SKM-1 (cell line): ENCODE measurements around the gene RO60.
A peak's percentile ranks its signal among the peaks of the same experiment; 100 is the strongest.
"Not testable (repeated sequence)": the region's sequence is repeated elsewhere in the genome, so short reads cannot be mapped to it uniquely, and the experiment has no call there.

Source experiments
- DNase-seq: peaks from one replicate; lab custom pipeline; 2025; ENCODE audit not compliant: unreplicated experiment; lab: John Stamatoyannopoulos, UW

Gene RO60

DNA sequence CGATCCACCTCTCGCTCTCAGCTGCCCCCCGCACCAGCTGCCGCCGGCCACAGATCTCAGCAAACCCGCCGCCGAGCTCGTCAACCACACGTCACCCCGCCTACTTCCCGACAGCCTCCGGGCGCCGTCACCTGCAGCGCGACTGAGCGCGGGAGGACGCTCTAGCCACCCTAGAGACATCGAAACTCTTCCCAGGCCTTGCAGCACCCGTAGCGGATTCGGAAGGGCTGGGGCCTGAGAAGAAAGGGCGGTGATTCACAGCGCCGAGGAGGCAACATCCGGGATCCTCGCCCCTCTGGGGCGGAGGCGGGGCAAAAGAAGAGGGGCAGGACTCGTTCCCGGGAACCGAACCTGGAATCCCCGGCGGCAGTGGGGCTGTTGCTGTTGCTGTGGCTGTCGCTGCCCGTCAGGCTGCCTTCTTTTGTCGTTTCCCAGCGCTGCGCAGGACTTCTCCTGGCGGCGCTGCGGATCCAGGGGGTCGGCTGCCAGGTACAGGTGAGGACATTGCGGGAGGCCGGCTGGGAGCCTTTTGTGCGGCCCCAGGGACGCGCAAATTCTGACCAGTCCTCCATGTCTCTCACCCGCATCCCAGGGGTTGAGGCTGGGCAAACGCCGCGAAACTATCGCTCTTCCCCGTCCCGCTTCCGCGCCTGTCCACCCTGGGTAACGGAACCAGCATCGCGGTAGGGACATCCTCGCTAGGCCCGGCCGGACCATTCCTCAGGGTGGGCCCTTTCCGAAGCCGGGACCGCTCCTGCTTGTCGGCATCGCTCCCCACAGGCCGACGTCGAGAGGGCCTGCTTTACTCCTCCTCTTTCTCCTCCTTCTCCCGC, at the start of gene RO60, which contains the start of gene UCHL5:
TSS of gene RO60 (plus strand) at position 331 of the 833 bp plus-strand sequence. CDS start 9,443 bp downstream, outside the sequence.
TSS of gene UCHL5 (minus strand) at position 79 of the 833 bp plus-strand sequence. CDS start 100 bp downstream, outside the sequence.
- peak; percentile 100 for DNase-seq

DNA sequence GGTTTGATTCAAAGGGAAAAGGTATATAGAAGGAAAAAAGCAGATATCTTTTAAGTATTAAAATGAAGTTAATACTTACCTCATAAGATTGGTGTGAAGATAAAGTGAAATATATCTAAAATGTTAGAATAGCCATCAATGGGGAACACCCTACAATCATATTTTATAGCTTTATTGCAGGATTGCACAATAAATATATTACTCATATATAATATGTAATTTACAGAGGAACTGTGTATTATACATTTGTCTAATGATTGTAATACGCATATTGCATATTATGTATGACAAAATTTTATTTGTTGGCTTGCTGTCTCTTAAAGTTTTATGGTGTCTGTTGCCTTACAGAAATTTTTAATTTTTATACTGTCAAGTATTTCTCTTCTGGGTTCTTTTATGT, 48.0 kb upstream of the RO60 start:
- no peak for DNase-seq

DNA sequence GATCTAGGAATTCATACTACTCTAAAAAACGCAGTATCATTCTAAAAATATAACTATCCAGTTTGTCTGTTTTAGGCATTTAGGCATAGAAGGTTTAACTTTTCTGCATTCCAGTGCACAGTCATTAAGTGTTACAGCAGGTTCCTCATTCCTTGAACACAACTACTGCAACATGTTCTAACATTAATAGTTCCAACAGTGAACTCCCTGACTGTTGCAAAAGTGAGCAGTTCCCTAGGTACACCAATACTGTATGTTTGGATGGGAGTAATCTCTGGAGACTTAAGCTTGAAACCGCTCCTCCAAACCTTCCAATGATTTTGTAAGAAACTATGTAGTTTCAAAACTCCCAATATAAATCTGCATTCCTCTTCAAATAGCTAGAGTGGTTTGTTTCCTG, 46.4 kb upstream of the RO60 start:
- no peak for DNase-seq

DNA sequence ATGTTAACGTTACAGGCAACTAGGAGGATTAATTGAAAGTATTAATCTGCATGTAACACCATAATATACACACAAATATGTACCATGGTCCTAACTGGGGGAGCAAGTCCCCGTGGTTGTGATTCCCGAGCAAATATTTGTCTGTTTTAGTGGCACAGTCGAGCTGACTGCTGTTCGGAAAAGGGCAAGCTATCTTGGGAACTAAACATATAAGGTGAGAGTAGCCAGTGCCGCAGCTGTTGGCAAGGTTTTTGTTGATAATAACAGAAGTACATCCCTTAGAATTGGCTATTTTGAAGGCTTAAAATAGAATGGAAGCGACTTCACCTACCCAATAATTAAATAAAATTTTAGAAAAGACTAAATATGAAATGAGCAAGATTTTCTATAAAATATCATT, 45.7 kb upstream of the RO60 start:
- DNase-seq, result no peak

DNA sequence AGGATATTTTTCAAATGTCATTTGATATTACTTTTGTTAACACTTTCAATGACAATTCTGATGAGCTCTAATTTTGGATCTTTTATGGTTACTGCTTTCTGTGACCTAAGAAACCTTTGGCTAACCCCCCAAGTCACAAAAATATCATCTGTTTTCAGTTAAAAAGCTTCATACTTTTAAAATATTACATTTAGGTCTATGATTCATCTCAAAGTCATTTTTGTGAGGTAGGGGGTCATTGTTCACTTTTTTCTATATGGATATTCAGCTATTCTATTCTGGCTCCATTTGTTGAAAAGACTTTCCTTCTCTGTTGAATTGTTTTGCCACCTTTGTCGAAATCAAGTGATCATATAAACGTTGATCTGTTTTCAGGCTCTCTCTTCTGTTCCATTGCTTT, 45.0 kb upstream of the RO60 start:
- DNase-seq, result no peak

DNA sequence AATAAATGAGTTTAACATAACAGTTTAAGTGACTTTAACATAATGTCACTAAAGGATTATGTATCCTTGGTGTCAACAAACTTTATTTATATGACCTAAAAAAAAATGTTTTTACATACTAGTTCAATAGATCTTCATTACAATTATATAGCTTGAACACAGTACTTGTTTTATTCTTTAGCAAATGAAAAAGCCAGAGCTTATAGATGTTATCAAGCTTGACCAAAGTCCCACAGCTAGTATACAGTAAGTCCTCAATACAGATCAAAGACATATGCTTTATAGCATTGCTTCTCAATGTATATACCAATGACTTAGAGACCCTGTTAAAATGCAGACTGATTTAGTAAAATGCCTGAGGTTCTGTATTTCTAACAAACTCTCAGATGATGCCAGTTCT, 42.6 kb upstream of the RO60 start:
- DNase-seq, result no peak

DNA sequence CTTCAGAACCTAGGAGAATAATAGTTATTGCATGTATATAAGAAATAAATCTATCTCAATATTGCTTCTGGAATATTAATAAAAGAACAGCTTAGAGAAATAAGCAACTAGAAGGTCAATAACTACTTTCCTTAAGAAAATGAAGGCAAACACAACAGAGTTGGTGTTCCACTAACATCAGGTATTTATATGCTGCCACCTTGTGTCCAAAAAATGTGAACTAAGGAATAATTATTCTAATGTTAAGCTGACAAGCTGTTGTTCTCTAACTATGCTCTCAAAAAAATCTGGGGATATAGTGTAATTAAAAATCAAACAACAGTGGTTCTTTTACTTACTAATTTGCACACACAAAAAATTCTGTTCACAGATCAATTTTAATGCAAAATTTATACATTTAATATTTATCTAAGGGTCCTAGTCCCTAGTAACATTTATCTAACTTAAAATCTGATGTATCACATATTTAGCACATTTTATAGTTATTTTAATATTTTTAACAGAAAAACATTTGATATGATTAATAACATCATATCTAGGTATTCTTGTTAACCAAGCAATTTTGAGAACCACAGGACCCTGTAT, 39.9 kb upstream of the RO60 start:
- peak; percentile 57 for DNase-seq

DNA sequence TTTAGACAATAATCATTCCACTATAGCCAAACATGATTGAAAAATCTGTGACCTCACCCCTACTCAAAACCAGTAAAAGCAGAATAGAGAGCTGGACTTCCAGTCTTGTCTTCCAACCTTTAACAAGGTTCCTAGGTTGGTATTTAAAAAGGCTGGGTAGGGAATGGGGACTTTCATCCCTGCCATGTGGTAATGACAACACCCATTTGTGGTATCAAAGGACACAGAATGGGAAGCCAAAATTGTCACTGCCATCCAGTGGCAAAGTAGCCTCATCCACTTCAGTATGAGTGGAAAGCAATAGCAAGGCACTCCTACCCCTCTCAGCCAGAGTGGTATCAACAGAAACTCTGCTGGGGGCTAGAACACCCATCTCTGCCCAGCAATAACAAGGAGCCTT, 34.2 kb upstream of the RO60 start:
- DNase-seq, result no peak

DNA sequence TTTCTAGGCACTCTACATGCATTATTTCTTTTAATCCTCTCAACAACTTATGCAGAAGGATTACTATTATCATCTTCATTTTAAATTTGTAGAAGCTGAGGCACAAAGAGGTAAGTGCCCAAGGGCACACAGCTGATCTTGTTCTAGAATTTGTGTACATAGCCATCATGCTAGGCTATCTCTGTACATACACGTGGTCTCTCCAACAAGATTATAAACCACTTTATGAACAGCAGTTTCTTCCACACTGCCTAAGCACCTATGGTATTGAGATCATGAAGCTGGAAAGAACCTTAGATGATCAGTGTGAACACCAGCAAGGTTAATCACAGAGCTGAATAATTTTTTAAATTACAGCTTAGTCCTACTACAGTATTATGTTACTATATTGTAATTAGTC, 29.1 kb upstream of the RO60 start:
- no peak for DNase-seq

DNA sequence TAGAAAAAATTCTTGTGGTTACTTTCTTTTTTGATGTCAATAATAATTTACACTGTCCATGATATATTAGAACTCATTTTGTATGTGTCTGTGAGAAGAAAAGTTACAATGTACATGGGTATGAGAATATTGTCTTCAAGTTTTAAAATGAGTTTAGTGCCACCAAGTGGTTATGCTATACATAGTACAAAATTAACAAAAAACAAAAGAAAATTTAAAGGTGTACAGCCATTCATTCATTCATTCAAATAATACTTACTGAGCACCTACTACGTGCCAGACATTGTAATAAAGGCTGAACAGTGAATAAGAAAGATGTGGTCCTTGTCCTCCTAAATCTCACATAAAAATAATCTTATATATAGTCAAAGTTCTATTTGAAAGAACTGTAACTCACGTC, 28.0 kb upstream of the RO60 start:
- no peak for DNase-seq

DNA sequence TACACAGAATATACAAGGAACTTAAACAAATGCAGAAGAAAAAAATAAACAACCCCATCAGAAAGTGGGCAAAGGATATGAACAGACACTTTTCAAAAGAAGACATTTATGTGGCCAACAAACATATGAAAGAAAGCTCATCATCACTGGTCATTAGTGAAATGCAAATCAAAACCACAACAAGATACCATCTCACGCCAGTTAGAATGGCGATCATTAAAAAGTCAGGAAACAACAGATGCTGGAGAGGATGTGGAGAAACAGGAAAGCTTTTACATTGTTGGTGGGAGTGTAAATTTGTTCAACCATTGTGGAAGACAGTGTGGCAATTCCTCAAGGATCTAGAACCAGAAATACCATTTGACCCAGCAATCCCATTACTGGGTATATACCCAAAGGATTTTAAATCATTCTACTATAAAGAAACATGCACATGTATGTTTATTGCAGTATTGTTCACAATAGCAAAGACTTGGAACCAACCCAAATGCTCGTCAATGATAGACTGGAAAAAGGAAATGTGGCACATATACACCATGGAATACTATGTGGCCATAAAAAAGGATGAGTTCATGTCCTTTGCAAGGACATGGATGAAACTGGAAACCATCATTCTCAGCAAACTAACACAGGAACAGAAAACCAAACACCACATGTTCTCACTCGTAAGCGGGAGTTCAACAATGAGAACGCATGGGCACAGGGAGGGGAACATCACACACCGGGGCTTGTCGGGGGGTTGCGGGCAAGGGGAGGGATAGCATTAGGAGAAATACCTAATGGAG, 26.6 kb upstream of the RO60 start:
- DNase-seq, result not testable (repeated sequence)

DNA sequence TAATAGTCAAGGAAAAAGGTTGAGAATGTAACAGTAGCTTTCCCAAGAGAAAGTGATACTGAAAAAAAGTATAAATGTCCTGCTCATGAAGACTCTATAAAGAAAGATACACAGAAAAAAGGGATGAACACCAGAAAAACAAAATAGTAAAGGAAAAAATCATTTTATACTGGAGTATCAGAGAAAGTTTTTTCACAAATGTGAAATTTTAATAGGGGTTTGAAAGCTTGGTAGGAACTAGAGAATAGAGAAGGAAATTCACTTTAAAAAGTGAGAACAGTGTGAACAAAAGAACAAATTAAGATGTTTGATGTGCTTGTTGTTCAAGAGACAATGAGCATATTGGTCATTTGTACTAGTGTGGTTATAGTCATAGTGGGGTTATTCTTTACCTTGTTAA, 25.8 kb upstream of the RO60 start:
- DNase-seq, result no peak

DNA sequence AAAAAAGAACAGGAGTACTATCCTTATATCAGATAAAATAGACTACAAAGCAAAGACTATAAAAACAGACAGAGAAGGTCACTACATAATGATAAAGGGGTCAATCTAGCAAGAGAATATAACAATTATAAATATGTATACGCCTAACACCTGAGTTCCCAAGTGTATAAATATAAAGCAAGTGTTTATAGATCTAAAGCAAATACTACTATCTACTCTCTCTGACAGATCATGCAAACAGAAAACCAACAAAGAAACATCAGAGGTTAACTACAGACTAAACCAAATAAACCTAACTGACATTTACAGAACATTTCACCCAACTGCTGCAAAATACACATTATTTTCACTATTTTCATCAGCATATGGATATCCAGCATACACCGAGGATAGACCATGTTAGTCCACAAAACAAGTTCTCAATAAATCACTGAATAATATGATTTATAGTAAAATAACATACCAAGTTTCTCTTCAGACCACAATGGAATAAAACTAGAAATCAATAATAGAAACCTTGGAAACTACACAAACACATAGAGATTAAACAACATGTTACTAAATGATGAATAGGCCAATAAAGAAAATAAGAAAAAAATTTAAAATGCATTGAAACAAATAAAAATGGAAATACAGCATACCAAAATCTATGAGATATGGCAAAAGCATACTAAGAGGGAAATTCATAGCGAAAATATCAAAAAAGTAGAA, 22.9 kb upstream of the RO60 start:
- DNase-seq, result no peak

DNA sequence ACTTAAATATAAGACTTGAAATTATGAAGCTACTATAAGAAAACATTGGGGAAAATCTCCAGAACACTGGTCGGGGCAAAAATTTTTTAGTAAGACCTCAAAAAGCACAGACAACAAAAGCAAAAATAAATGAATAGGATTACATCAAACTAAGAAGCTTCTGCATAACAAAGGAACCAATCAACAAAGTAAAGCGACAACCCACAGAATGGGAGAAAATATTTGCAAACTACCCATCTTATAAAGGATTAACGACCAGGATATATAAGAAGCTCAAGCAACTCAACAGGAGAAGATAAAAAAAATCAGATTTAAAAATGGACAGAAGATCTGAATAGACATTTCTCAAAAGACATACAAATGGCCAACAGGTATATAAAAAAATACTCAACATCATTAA, 19.4 kb upstream of the RO60 start:
- DNase-seq, result no peak

DNA sequence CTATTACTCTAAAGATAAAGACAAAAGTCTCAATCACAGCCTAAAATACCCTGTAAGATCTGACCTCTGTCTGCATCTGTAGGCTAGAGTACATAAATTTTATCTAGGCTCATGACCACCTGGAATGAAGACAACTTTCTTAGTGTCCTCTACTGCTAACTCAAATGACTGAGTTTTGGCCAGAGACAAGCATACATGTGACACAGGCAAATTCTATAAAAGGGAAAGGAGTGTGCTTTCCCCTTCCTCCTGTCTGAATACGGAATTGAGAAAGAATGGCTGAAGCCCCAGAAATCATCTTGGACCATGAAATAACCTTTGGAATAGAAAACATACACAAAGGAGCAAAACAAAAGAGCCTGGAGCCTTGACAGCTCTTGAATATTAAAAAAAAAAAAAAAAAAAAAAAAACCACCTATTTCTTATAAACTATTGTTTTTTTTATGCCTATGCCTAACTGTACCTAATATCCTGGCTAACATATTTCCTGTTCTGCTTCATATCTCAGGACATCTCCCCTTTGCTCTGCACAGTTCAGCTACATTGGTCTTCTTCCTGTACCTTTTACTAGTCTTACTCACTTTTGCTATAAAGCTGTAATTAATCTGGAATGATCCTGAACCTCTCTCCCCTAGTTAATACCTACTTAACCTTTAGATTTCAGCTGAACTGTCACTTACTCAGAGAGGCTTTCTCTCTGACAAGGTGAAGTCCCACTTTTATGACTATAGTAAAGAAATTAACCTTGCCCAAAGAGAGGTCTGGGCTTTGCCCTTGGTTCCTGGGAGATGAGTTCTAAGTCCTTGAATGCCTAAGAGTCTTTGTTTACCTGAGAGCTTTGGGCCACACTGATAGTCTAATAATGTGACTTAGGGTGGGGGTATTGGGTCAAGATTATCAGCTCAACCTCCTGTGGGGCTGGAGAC, 16.4 kb upstream of the RO60 start:
- DNase-seq, result no peak

DNA sequence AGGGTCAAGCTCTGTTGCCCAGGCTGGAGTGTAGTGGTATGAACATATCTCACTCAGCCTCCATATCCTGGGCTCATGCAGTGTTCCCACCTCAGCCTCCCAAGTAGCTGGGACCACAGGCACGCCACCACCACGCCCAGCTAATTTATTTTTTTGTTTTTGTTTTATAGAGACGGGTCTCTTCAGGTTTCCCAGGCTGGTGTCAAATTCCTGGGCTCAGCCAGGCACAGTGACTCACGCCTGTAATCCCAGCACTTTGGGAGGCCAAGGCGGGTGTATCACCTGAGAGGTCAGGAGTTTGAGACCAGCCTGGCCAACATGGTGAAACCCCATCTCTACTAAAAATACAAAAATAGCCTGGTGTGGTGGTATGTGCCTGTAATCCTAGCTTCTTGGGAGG, 10.5 kb upstream of the RO60 start:
- DNase-seq, result not testable (repeated sequence)

DNA sequence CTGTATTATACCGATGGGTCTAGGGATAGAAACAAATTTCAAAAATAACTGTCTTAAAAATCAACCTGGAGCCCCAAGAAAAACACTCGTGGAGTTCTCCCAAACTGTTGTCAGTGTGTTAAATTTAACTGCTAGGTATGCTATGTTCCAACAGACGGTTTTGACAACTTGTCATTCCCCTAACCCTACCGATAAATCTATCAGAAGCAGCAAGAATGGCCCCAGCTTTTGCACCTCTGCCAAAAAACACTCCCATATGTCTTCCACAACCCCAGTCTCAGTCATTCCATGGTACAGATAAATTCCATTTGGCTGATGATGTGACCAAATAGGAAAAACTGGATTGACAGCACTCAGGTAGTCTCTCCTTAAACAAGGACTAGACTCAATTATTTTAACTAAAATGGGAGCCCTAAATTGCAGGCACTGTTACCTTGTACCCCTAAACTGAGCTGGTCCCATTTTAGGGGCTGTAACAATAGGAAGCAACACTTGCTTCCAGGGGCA, 5.2 kb upstream of the RO60 start:
- no peak for DNase-seq

DNA sequence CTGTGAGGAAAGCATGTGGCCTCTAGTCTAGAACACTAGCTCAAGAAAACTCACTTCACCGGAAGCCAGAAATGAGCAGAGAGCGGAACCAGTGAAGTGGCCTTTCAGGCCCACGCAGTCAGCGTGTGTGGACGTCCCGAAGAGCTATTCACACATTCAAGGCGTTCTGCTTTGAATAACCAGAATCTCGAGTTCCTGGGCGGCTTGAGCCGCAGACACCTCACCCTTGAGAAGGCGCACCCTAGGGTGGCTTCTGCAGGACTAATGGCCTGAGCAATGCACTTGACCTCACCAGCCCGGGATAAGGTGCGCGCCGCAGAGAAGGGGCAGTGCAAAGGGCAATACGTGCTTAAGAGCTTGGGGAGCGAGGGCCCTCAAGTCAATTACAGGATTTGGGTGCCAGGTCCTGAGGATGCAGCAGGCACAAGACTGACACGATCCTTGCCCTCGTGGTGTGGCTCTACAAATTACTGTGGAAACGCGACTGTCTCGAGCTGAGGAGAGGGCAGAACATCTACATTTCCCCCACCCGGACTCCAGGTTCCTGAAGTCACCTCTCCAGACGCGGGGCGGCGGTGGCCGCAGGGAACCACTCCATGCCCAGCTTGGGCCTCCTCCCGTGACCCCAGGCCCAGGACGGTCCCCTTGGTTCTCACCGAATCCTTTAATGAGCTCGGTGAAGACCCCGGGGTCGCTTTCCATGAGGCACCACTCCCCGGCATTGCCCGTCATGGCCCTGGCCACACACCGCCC, 707 bp upstream of the RO60 start:
- peak; percentile 71 for DNase-seq

DNA sequence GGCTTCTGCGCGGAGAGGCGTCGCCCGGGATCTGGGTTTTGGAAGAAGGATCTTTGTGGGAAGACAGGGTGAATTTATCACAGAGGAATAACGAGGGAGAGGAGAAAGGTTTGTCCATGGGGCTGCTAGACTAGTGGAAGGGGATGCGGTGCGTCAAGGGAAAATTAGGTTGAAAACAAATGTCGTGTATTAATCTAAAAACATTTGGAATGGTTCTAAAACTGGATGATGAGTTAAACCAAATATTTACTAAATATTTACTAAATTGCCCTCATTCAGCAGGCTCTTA, 647 bp downstream of the RO60 start:
- DNase-seq, result no peak
